Heart left ventricle (tissue), 13 donors: ENCODE measurements around the gene ID3.

Experiments used
- CTCF ChIP-seq, 12 donors: fragments of 200-600 bp; sonication (generic) in 4 of 12; IDR thresholded peaks; one replicate each; pipeline versions ENCODE4 v1.5.0 to v1.8.0; 2018 to 2022; ENCODE audit warnings: antibody characterized with exemption in 12 of 12, mild to moderate bottlenecking in 5 of 12
- POLR2A ChIP-seq, 2 donors: fragments of 450-650 bp; IDR thresholded peaks; one replicate each; pipeline ENCODE4 v1.6.1; 2017; ENCODE audit warnings: antibody characterized with exemption in 2 of 2, mild to moderate bottlenecking in 2 of 2, moderate library complexity in 2 of 2
- donor health status: ischemic (EF 13 %, LVEDD 7.1; RV severe dilation, severe dysfunction).
- donor health status: DM: no; HTN: yes; CAD: no.
- donor health status: DM: no; HTN: no; CAD: no.
- donor health status: ischemic (EF 25% LVEDD 6.9; RV normal size, moderate dysfunction).
- donor health status: ischemic (EF 25% LVEDD 5.7; RV mildly dilated, moderate dysfunction).
- donor health status: ischemic (EF 35%, LVEDD 5.7; RV mildly dilated, moderate dysfunction).
- donor health status: nonischemic (EF 11% LVEDD 7.7; RV severe dilation, severe dysfunction).
- donor health status: DM: yes; HTN: yes; CAD: no.
- donor health status: PGD.
- donor health status: ischemic (EF 29% LVEDD 5.4; RV normal size, mild dysfunction).
- donor health status: nonischemic (EF 23%, LVEDD 6.1; RV moderate dilation, normal function).

DNA sequence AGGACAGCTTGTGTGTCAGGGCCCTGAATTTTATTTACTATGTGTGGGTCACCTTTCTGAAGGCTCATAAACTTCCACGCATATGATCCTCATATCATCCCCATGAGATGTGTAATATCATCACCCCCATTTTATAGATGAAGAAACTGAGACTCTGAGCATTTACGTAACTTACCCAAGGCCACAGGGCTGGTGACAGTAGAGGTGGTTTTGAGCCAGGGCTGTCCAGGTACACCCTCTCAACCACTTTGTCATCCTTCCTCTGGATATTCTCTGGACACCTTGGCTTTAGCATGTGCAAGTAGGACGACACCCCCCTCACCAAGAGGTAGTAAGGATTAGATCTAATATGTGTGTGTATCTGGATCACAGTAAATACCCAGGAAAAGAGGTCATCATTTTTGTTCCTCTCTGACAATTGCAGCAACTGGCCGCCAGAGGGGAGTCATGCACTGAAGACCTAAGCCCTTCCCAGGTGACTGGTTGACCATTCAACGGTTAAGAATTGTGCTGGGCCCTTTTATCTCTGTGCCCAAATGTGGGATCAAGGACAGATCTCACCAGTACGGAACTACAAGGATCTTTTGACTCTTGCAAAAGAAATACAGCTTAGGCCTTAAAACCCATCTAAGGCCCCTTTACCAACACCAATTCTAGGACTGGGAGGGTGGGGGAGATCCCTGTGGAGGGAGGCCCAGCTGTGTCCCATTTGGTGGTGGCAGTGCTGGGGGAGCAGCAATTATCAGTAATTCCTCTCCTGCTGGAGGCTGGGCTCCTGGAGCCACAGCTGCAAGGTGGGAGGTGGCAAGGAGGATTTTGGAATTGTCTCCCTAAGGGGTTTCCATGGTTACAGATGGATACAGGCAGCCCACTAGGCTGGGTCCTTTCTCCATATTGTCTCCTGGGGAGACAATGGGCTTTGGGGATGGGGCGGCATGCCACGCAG is 14.6 kb downstream of the ID3 start:
- TF ChIP-seq POLR2A (IDR thresholded peaks at IDR 0.05) (no peak), CTCF (IDR thresholded peaks at IDR 0.05) (peak; percentile 76 to 97 (median 91))
